CD4-positive, alpha-beta T cell (primary cell): ENCODE data around the gene DUOXA1. TPM values are rescaled to one million over a fixed set of nuclear protein-coding genes. Genes with fewer than 3 reads are reported as not detected.
A peak's percentile ranks its signal among the peaks of the same experiment; 100 is the strongest.

Source experiments
- ATAC-seq: fragments of 200-7000 bp; cut with Tn5 transposase; one replicate; pipeline ENCODE4 v1.10.0; 2022; ENCODE audit warnings: mild to moderate bottlenecking; ENCODE audit not compliant: poor library complexity
- CTCF ChIA-PET: fragments of 350-600 bp; sonication (Branson Sonifier 250); formaldehyde crosslinking; loops from one replicate; lab custom pipeline; 2021; ENCODE audit warnings: antibody characterized with exemption, inconsistent platforms; lab: Charles Lee
- POLR2A ChIA-PET: fragments of 350-600 bp; sonication (Branson Sonifier 250); formaldehyde crosslinking; loops from one replicate; lab custom pipeline; 2021; ENCODE audit warnings: antibody characterized with exemption, inconsistent platforms; lab: Charles Lee
- DNase-seq, 14 experiments: peaks; one replicate each; pipeline ENCODE4 v3.0.0-alpha.2; 2013 to 2020; ENCODE audit warnings: mixed read lengths in 2 of 14
- H3K27ac ChIP-seq, 2 donors: one replicate each; pipeline versions ENCODE4 v1.5.1 to v1.7.0; 2013; ENCODE audit warnings: low read length in 2 of 2, low read depth in 1 of 2, mild to moderate bottlenecking in 1 of 2
- H3K27me3 ChIP-seq, 2 experiments: 1 replicate in 1 of 2; 2 replicates in 1 of 2; pipeline versions ENCODE4 v1.6.1 to v1.7.0; 2013; ENCODE audit warnings: low read length in 2 of 2, control low read depth in 1 of 2, mild to moderate bottlenecking in 1 of 2, moderate library complexity in 1 of 2; ENCODE audit not compliant: insufficient read depth in 2 of 2, control insufficient read depth in 1 of 2
- H3K36me3 ChIP-seq: one replicate; pipeline ENCODE4 v1.6.1; 2013; ENCODE audit warnings: low read length, control low read depth; ENCODE audit not compliant: insufficient read depth
- H3K4me1 ChIP-seq: one replicate; pipeline ENCODE4 v1.6.1; 2013; ENCODE audit warnings: low read length, control low read depth; ENCODE audit not compliant: insufficient read depth
- H3K4me3 ChIP-seq: one replicate; pipeline ENCODE4 v1.5.1; 2013; ENCODE audit warnings: mild to moderate bottlenecking, low read length, moderate library complexity
- H3K9me3 ChIP-seq, 2 experiments: 1 replicate in 1 of 2; 2 replicates in 1 of 2; pipeline versions ENCODE4 v1.6.1 to v1.7.0; 2013; ENCODE audit warnings: low read length in 2 of 2, mild to moderate bottlenecking in 2 of 2, control low read depth in 1 of 2, moderate library complexity in 1 of 2; ENCODE audit not compliant: control insufficient read depth in 1 of 2, insufficient read depth in 1 of 2
- H3K27ac Mint-ChIP-seq: one replicate; pipeline ENCODE4 v1.8.0; 2020; ENCODE audit warnings: mixed read lengths
- H3K27me3 Mint-ChIP-seq: one replicate; pipeline ENCODE4 v1.8.0; 2021; ENCODE audit warnings: mixed read lengths
- H3K36me3 Mint-ChIP-seq: one replicate; pipeline ENCODE4 v1.8.0; 2021; ENCODE audit warnings: low read depth, mixed read lengths
- H3K4me1 Mint-ChIP-seq: one replicate; pipeline ENCODE4 v1.8.0; 2021; ENCODE audit warnings: low read depth, mixed read lengths
- H3K4me3 Mint-ChIP-seq: one replicate; pipeline ENCODE4 v1.8.0; 2020; ENCODE audit warnings: mild to moderate bottlenecking, mixed read lengths
- H3K9me3 Mint-ChIP-seq: one replicate; pipeline ENCODE4 v1.8.0; 2020; ENCODE audit warnings: mixed read lengths
- CTCF ChIP-seq: fragments of 200-600 bp; IDR thresholded peaks from one replicate; pipeline ENCODE4 v1.8.0; 2022; ENCODE audit warnings: antibody characterized with exemption, mild to moderate bottlenecking
- intact Hi-C, 2 experiments: fragments of 100-400 bp; cut with DNase I in 1 of 2; cut with micrococcal nuclease in 1 of 2; formaldehyde crosslinking; loops; one replicate each; pipeline versions ENCODE4 v1.15.1 to v1.9.0; 2023 to 2025; cut with DNase I, micrococcal nuclease
- total RNA-seq, 174 experiments: library from RNA in 2 of 174; stranded (reverse) in 2 of 174; gene quantifications; one replicate each; pipeline ENCODE4 v1.2.3 and lab custom pipeline; 2021 to 2026

DUOXA1 gene
- total RNA-seq, 2 experiments from 2014 or later = 0.44 to 1.0 TPM

GRCh38 chr15:45120081-45120972 lies 9.4 kb downstream of the DUOXA1 start:
- peaks cover 0 to 18% of the 10 kb centered on the region in 2 experiments for H3K9me3 ChIP-seq
- peaks cover 41 to 49% of the 10 kb centered on the region in 2 experiments for H3K27me3 ChIP-seq
- Mint-ChIP-seq H3K36me3 (no peaks in the 10 kb centered on the region), H3K4me1 (peaks cover 25% of the 10 kb centered on the region), H3K27ac (no peak overlapping the region), H3K9me3 (no peaks in the 10 kb centered on the region), H3K4me3 (no peak overlapping the region), H3K27me3 (peaks cover 75% of the 10 kb centered on the region)
- intact Hi-C loops = loop anchor here in 1 of 2 experiments (5.0 kb wide), 1 partner anchor 82 kb away; no protein-coding TSS in a partner anchor
- ChIA-PET POLR2A (interaction anchor here (1.2 kb wide), 1 partner anchor 337 kb away, joined by 3 read pairs; no protein-coding TSS in a partner anchor), CTCF (no interaction called here)
- ATAC-seq (no peak), DNase-seq (no peak)
- no peak overlapping the region for H3K27ac ChIP-seq
- peaks cover 24% of the 10 kb centered on the region for H3K4me1 ChIP-seq
- H3K36me3 ChIP-seq = no peaks in the 10 kb centered on the region
- TF ChIP-seq CTCF = no peak
- no peak overlapping the region for H3K4me3 ChIP-seq

- Mint-ChIP-seq H3K9me3 (no peaks in the 10 kb centered on the region), H3K27me3 (peaks cover 80% of the 10 kb centered on the region), H3K27ac (no peak overlapping the region), H3K4me1 (peaks cover 35% of the 10 kb centered on the region), H3K4me3 (no peak overlapping the region), H3K36me3 (no peaks in the 10 kb centered on the region)
- Histone ChIP-seq H3K27me3 (peaks cover 50 to 56% of the 10 kb centered on the region in 2 experiments), H3K27ac (no peak overlapping the region), H3K9me3 (peaks cover 0 to 20% of the 10 kb centered on the region in 2 experiments), H3K4me1 (peaks cover 32% of the 10 kb centered on the region), H3K4me3 (no peak overlapping the region), H3K36me3 (no peaks in the 10 kb centered on the region)
- no peak for TF ChIP-seq CTCF
- POLR2A ChIA-PET = interaction anchor here (1.4 to 1.6 kb wide), 2 partner anchors 79 to 82 kb away, joined by 6 to 10 read pairs; no protein-coding TSS in a partner anchor
- intact Hi-C loops = loop anchor here in 1 of 2 experiments (5.0 kb wide), 1 partner anchor 48 kb away; no protein-coding TSS in a partner anchor
- ATAC-seq (no peak), DNase-seq (no peak)
- CTCF ChIA-PET = interaction anchor here (1.0 to 2.2 kb wide), 13 partner anchors 8 to 827 kb away, joined by 3 to 28 read pairs (median 5); partner anchors contain the start of gene SORD
These were observed 10.7 kb downstream of the DUOXA1 start for GRCh38 chr15:45118996-45119395.

- ChIA-PET CTCF (interaction anchor here (0.5 to 2.2 kb wide), 36 partner anchors 9 to 916 kb away, joined by 3 to 28 read pairs (median 4); partner anchors contain the start of genes SHF and SORD), POLR2A (interaction anchor here (0.7 to 1.6 kb wide), 6 partner anchors 8 to 282 kb away, joined by 3 to 10 read pairs (median 4); no protein-coding TSS in a partner anchor)
- Histone ChIP-seq H3K4me3 (peak overlapping the region; percentile 29), H3K36me3 (no peaks in the 10 kb centered on the region), H3K27me3 (peaks cover 58 to 59% of the 10 kb centered on the region in 2 experiments), H3K27ac (no peak overlapping the region), H3K4me1 (peaks cover 39% of the 10 kb centered on the region), H3K9me3 (peaks cover 0 to 22% of the 10 kb centered on the region in 2 experiments)
- peaks cover 43% of the 10 kb centered on the region for H3K4me1 Mint-ChIP-seq
- H3K9me3 Mint-ChIP-seq = no peaks in the 10 kb centered on the region
- peak overlapping the region; percentile 88 for H3K4me3 Mint-ChIP-seq
- no peaks in the 10 kb centered on the region for H3K36me3 Mint-ChIP-seq
- H3K27me3 Mint-ChIP-seq = peaks cover 80% of the 10 kb centered on the region
- no peak overlapping the region for H3K27ac Mint-ChIP-seq
- intact Hi-C loops = loop anchor here in 1 of 2 experiments (5.0 kb wide), 1 partner anchor 49 kb away; no protein-coding TSS in a partner anchor
- ATAC-seq (peak; percentile 99), DNase-seq (peak; percentile 70 to 91 (median 80))
- TF ChIP-seq CTCF = peak; percentile 100
These were observed 11.5 kb downstream of the DUOXA1 start for GRCh38 chr15:45118131-45118588.
